ENCODE results near the gene EHBP1L1.

Gene EHBP1L1

DNA sequence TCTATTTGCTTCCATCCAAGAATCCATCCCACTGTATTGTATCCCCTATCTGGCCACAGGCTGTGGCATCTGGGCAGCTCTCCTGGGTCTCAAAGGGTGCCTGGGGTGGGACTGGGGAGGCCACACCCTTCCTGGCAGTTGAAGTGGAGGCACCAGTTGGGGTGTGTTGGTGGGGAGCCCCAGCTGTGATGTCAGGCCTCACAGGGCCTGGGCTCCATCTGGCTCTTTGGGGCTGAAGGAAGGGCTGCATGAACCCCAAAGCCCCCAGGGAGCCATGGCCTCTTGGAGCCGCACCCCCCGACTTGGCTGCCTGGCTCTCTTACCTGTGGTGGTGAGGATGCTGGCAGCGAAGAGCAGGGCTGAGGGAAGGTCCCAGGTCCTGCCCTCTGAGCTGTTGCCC is 19.3 kb downstream of the EHBP1L1 start:
- DNase-seq (ENCODE audit: low read depth): no peak

GRCh38 chr11:65595543-65596281 is 19.9 kb downstream of the EHBP1L1 start, which contains the start of gene KCNK7:
Gene KCNK7, minus strand, starts transcription at chr11:65595800. Its CDS starts 28 bp downstream, at chr11:65595772.
- no peak for DNase-seq (ENCODE audit: low read depth)

DNA sequence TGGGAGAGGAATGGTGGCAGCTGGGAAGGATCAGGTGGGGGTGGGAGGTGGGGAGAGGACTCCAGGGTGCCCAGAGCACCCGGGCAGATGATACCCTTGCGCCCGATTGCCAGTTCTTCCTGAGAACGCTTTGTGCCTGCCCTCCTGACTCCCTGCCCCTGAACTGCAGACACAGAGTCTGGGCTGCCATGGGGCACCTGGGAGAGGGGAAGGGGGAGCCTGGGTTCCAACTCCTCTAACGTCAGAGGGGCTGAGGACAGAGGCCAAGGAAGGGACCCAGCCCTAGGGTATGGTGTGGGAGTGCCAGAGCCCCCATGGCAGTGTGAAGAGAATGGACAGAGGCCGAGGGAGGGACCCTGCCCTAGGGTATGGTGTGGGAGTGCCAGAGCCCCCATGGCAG is 20.7 kb downstream of the EHBP1L1 start:
- DNase-seq (ENCODE audit: low read depth): no peak

- DNase-seq (ENCODE audit: low read depth): no peak
Observed at GRCh38 chr11:65598258-65598699, 22.4 kb downstream of the EHBP1L1 start.

GRCh38 chr11:65599216-65599954 is 23.5 kb downstream of the EHBP1L1 start:
- no peak for DNase-seq (ENCODE audit: low read depth)

DNA sequence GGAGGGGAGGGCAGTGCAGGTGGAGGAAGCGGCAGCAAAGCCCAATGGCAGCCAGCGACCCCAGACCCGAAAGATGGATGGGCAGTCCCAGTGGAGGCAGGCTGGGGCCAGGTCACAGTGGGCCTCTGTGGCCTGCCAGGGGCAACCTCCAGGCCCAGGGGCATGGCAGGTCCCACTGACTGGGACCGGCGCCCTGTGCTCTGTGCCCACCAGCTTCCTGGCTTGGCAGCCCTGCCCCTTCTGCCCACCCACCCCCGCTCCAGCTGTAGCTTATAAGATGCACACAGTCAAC is 24.0 kb downstream of the EHBP1L1 start:
- DNase-seq (ENCODE audit: low read depth): no peak

DNA sequence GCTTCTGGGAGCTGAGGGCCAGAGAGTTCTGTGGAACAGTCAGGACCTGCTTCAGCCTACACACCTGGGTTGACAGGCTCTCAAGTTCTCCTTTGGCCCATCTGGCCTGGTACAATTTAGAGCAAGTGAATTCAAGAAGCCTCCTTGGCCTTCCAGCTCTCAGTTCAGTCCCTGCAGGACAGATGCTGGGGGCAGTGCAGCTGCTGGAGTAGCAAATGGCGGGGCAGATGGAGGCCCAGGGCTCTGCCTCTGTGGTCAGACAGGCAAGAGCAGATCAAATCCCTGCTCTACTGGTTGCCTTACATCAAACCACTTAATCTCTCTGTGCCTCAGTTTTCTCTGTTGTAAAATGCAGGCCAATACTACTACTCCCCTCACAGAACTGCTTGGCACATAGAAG is 28.4 kb downstream of the EHBP1L1 start:
- no peak for DNase-seq (ENCODE audit: low read depth)

- DNase-seq (ENCODE audit: low read depth): no peak
Observed at GRCh38 chr11:65606876-65607613, 31.2 kb downstream of the EHBP1L1 start.

- no peak for DNase-seq (ENCODE audit: low read depth)
Observed at GRCh38 chr11:65607614-65608426, 32.0 kb downstream of the EHBP1L1 start.

GRCh38 chr11:65609229-65609628 is 33.4 kb downstream of the EHBP1L1 start:
- DNase-seq (ENCODE audit: low read depth): no peak

GRCh38 chr11:65609665-65610064 is 33.8 kb downstream of the EHBP1L1 start:
- DNase-seq (ENCODE audit: low read depth): no peak

- DNase-seq (ENCODE audit: low read depth): no peak
Observed at GRCh38 chr11:65610404-65610803, 34.6 kb downstream of the EHBP1L1 start.

DNA sequence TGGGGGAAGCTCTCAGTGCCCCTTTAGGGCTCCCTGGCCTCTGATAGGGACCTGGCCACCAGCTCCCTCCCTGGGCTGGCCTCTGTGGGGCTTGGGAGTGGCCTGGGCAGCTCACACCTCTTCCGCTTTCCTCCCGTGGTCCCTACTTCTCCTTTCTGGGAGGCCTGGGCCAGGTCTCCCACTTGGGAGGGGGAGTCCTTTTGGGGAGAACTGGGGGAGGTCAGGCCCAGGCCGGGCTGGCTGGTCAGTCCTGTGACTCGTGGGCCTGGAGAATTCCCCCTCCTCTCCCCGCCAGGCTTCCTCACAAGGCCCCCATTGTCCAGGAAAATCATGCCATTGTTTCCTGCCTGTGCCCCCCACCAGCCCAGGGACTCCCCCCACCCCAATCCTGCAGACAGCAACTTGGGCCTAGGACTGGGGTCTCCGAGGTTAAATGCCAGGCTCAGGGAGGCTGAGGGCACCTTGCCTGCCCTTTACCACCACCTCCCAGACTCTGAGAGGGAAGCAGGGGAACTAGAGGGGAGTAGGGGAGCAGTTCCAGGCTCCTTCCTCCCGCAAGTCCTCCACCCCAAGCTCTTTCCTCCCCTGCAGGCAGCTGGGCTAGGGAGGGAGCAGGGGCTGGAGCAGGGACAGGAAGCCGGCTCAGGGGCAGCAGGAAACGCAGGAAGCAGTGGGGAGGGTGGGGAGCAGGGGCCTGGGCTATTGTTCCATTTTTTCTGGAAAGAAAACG is 35.3 kb downstream of the EHBP1L1 start:
- no peak for DNase-seq (ENCODE audit: low read depth)

DNA sequence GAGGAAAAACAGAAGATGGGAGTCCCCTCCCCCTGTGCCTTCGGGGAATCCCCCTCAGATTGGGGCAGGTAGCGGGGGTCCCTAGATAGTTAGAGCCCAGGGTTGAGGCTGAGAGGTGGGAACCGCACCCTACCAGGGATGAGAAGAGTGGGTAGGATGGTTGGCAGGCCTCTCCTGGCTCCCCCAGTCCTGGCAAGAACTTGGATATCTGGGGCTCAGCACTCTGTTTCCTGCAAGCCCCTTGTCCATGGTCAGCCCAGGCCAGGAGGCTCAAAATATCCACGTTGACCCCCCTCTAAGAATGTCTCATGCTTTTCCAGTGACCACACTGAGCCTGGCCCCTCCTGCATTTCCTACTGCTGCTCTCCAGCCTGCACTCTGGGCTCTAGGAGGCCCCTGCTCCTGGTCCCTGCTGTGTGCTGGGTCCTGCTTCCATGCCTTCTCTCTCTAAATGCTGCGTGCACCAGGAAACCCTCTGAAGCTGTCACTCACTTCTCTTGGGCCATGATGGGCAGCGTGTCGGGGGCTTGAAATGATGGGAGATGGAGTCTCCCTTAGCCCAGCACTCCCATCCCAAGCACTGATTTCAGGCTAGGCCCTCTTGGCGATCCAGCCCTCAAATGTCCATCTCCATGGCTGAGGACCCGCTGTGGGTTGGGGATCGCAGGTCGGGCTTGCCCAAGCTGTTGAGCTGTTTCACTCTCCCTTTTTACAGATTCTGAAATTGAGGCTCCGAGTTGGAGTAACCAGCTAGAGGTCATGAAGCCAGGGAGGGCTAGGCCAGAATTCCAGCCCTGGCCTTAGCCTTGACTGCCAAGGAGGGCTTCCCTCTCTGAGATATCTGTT is 36.1 kb downstream of the EHBP1L1 start:
- DNase-seq (ENCODE audit: low read depth): no peak

DNA sequence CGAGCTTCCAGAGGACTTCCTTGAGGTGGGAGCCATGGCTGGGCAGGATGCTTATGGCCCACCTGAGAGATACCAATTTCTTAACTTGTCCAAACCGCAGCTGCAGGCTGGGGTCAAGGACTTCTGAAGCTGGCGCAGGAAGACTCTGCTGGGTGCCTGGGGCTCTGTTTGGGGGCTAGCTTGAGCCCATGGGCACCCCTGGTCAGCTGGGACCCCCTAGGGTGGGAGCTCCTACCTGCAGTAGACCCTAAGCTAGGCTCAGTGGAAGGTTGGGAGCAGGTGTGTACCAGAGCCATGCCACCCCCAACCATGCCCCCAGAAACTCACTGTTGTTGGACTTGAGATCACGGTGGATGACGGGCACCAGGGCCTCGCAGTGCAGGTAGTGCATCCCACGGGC is 36.8 kb downstream of the EHBP1L1 start:
- DNase-seq (ENCODE audit: low read depth): no peak

DNA sequence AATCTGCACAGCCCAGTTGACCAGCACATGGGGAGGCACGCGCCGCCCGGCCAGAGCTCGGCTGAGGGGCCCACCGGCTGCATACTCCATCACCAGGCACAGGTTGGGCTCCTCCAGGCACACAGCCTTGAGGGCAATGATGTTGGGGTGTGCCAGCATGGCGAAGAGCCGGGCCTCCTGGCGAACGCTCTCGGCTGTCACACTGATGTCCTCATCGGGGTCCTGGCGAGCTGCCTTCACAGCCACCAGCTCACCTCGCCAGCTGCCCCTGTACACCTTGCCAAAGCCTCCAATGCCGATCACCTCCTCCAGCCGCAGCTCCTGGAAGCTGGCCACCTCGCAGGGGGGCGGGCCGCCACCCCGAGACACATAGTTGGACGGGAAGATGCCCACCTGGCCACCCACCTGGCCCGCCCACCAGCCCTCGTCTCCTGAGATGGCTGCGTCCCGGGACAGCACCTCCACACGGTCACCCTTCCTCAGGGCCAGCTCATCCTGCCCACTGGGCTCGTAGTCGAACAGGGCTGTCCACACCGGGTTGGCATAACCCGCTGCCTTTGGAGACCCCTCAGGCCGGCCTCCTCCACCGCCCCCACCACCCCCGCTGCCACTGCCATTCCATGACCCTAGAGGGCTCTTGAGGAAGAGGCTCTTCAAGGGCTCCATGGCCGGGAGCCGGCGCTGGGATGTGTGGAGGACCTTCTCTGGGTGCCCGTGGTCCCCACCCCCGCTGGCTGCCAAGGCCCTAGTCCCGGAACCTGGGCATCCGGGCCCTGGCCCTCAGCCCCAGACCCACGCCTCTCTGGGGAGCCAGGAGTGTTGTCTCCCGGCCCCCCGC is 37.5 kb downstream of the EHBP1L1 start:
- no peak for DNase-seq (ENCODE audit: low read depth)

- peak; percentile 99 for DNase-seq (ENCODE audit: low read depth)
Observed at GRCh38 chr11:65615229-65615949, 39.5 kb downstream of the EHBP1L1 start, which contains the start of gene PCNX3. Gene PCNX3, plus strand, starts transcription at chr11:65615776. Its CDS starts 536 bp downstream, at chr11:65616312.

GRCh38 chr11:65615950-65616574 is 40.2 kb downstream of the EHBP1L1 start:
- no peak for DNase-seq (ENCODE audit: low read depth)

All from stimulated activated CD8-positive, alpha-beta memory T cell treated with anti-CD3 and anti-CD28 coated beads, Interleukin-7, amount 100 ng/mL, for 24 hours (primary cell).